Glomerular visceral epithelial cell (primary cell): ENCODE data around the gene GRM8.

Experiments used
- DNase-seq: peaks from one replicate; pipeline ENCODE4 v3.0.0-alpha.2; 2016; ENCODE audit errors: extremely low spot score

The GRM8 gene

DNA sequence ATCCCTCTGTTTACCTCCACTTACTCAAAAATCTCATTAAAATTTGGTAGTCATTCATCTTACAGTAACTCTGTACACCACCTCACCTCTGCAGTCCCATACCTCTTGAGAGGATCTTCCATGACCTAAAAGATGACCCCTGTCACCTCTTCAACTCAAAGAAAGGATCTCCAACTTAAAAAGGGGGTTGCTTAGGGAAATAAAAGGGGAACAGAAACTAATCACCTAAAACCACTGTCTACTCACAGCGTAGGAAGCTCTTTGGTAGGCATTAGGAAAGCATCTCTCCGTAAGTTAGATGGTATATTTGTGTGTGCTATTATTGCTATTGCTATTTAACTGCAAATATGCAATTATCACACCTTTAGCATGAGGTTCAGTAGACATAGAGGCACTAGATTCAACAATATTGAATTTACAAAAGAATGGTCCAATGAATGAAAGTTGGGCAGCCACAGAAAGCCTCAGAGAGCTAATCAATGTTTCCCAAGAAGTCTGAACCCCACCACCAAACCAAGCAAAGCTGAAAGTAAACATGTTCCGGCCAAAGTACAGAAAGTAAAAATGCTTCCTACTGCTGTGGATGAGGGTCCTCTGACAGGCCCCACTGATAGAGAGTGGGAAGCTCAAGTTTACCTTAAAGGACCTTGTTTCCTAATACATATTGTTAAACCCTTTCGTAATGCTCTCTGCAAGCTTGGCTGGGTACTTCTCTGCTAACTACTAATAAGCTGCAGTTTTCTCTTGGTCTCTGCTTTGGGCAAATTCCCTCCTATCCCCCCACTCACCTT, 105.8 kb downstream of the GRM8 start:
- DNase-seq = no peak

DNA sequence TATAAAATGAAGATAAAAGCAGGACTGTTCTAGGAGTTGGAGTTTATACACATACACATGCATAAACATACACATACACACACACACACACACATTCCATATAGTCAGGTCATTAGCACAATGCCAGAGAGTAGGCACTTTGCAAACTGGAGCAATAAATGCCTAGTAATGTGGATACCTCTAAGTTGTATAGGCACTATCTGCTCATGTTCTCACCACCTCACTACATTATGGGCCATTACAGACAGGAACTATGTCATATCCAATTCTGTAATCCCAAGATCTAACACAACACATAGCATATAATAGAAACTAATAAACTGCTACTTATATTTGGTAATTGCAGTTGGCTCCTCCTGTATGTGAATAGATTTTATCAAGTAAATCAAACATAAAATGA, 115.6 kb downstream of the GRM8 start:
- no peak for DNase-seq

DNA sequence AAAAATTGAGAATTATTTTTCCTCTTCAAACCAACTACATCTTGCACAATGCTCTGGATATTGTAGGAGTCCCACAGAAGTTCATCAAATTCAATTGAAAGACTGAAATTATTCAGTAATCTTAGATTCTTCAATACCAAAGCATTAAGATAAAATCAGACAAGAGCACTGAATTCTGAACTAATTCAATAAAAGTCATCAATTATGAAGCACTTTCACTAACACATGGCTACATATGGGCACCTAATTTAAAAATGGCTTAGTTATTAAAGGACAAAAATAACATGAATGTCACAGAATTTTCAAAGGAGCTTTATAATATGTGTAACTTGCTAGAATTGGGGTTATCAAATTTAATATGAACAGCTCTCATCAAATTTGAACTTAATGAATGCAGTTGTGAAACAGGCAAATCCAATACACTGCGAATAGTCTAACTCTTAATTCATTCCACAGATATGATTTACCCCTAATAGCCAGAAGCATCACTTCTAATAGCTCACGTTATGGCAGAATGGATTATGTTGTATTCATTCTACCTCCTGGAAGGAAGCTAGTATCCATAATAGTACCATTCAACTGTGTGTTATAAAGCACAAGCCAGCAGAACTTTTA, 116.8 kb downstream of the GRM8 start:
- DNase-seq = no peak

DNA sequence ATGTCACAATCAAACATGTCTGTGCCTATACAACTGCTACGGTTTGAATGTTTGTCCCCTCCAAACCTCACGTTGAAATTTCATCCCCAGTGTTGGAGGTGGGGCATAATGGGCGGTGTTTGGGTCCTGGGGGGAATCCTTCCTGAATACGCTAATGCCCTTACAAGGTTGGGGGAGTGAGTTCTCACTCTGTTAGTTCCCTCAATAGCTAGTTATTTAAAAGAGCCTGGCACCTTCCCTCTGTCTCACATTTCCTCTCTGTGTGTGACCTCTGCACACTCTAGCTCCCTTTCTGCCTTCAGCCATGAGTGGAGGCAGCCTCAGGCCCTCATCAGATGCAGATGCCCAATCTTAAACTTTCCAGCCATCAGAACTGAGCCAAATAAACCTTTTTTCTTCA, 129.5 kb downstream of the GRM8 start:
- no peak for DNase-seq

DNA sequence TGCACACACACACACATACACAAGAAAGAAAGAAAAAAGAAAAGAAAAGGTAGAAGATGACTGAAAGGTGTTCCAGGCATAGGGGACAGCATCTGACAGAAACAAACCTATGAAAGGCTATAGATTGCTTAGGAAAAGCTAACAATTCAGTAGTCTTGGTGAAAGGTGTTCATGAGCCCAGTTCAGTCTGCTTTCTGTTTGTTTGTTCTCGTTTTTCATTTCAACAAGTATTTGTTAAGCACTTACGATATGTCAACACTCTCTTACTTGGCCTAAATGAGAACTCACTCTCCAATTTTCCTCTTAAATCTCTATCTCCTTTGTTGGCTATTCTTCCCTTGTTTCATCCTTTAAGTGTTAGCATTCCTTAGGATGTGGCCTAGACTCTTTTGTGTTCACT, 133.2 kb downstream of the GRM8 start:
- DNase-seq = no peak

DNA sequence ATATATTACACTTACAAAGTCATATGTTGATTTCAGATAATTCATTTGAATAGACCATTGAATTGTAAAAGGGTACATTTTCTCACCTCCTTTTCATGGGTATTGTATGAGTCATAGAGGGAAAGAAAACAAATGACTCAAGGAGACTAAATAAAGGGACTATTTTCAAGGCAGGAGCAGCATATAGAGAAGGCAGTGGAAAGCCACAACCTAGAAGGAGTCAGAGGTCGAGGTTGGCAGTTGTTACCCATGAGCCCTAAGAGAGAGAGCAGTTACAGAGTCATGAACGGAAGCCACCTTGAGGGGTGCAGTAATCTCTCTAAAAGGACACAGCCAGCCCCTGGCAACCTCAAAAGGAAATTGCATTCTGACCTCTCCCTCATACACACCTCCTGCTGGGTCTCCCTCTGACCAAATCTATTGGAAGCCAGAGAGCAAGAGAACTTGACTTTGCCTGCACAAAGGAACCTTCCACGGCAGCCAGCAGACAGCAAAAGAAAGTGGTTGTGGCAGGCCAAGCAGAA, 137.9 kb downstream of the GRM8 start:
- no peak for DNase-seq

DNA sequence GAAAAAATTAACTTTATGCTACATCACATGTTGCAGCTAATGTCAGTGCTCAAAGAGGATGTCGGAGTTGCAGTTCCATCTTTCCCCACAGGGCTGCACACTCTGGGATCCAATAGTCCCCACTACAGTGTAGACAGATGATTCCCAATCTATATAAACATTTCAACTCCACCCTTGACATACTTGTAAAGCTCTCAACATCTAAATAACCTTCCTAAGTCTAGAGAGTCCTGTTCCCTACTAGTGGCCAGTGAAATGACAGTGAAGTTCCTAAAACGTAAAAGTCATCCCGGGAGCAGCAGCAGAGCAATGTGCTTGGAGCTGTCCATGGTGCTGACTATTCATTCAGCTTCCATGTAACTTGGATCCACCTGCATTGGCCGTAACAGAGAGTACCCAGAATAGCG, 145.1 kb downstream of the GRM8 start:
- DNase-seq = peak; percentile 47

DNA sequence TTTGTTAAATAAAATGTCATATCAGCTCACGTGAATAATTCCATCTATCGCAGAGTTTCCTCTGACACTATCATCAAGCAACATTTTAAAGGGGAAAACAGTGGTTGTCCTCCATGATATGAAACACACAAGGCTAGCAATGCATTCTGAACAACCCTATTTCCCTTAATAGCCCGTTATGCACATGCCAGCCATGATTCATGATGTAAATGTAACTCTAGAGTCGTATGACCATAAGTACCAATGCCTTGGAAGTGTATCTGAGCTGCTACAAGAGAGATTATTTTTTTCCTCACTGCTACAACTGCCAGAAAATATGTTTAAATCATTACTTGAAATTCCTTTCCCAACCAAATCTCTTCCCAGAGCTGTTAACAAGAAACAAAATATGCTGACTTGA, 159.4 kb downstream of the GRM8 start:
- no peak for DNase-seq

DNA sequence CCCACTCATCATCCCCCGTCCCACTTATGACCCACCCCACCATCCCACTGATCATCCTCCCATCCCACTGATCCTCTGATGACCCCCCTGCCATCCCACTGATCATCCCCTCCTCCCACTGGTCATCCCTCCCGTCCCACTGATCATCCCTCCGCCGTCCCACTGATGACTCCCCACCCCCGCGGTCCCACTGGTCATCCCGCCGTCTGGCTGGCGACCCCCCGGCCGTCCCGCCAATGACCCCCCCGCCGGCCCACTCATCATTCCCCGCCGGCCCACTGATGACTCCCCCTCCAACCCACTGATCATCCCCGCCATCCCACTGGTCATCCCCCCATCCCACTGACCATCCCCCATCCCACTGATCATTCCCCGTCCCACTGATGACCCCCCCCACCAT, 161.1 kb downstream of the GRM8 start:
- DNase-seq = no peak

DNA sequence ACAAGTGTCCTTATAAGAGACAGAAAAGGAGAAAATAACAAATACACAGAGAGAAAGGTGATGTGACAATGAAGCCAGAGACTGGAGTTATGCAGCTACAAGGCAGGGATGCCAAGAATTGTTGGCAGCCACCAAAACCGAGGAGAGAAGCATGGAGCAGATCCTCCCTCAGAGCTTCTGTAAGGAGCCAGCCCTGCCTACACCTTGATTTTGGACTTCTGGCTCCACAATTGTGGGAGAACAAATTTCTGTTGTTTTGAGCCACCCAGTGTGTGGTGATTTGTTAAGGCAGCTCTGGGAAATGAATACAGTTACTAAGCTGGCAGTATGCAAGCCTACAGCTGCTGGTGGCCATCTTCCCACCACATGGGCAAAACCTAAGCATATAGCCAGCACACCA, 163.6 kb downstream of the GRM8 start:
- DNase-seq = no peak

DNA sequence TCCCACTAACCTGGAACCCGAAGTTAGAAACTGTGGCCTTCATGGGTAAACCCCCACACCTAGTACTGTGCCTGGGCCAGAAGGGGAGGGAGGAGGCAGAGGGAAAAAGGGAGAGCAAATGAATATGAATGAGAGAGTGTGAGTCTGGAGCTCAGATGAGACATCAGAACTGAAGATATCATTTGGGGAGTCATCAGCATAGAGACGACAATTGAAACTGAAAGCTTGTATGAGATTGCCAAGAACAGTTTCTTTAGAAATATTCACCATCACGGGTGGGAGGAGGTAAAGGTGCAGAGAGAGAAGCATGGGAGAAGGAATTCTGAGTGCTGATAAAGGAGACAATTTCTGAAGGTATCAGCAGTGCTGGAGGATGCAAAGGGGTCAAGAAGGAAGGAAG, 171.2 kb downstream of the GRM8 start:
- no peak for DNase-seq

DNA sequence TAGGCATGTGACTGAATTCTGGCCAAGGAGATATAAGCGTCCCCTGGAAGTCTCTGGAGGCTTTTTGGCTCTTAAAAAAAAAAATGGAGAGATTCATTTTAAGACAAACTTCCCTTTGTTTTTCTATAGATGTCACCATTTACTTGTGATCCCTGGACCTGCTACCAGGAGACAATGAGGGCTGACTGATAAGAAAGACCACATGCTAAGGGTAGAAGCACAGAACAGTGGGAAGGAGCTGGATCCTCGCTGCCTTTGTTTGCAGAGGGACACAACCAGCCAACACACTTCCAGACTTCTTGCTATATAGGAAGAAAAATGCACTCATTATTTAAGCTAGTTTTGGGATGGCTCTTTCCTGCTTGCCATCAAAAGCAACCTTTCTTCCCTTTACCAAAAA, 172.2 kb downstream of the GRM8 start:
- no peak for DNase-seq

DNA sequence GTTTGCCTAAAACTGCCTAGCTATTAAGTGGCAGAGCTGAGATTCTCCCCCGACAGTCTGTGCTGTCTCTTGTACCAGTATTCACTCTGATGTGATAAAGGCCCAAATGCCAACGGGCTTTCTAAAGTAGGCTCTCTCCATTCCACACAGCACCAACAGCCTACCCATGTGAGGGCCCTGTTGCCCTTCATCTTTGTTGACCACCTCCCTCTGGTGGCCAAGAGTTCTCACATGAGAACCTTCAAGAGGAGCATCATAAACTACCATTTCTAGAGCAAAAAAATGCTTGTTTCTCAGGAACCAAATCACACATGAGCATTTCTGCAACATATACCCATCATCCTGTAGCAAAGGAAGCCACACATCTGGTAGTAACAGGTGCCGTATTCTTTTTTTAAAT, 185.8 kb downstream of the GRM8 start:
- no peak for DNase-seq

DNA sequence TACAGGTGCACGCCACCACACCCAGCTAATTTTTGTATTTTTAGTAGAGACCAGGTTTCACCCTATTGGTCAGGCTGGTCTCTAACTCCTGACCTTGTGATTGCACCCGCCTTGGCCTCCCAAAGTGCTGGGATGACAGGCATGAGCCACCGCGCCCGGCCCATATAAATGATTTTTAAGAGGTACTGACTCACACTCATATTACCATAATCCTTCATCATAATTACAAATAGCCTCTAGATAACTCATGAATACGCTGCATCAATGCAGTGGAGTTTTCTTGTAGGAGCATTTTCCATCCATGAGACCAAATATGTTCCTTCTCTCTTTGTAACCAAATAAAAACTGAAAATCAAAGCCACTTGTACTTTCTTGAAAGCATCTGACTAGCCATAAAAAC, 193.3 kb downstream of the GRM8 start:
- DNase-seq = no peak

DNA sequence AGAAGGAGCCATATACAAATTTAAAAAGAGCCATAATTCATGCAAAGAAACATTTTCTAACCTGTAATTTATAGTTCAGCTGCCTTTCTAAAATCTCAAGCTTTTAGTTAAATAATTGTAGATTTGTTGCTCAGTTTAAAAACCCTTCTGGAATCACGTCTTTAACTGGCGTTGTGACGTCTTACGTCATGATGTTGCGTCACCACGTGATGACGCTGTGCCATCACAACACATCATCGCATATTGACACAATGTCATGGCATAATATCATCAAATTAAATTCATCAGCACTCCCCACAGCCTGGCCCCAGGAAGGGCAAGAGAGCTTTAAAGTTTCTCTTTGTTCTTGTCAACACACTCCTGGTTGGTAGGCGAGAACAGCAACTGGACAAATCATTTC, 194.8 kb downstream of the GRM8 start:
- no peak for DNase-seq

DNA sequence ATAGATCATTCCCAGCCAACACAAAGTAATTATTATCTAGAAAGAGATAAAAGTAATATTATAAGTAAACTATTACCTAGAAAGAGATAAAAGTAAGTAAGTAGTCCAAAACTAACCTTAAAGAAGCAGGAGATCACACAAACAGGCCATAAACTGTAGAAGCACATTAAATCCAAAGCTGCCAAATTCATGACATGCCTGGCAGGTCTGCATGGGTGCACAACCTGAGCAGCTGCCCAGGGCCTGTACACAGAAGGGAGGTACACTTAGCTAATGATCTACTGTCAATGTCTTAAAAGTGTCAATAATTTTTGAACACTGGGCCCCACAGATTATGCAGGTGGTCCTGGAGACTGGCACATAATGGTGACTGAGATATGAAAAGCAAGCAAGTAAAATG, 196.5 kb downstream of the GRM8 start:
- no peak for DNase-seq

DNA sequence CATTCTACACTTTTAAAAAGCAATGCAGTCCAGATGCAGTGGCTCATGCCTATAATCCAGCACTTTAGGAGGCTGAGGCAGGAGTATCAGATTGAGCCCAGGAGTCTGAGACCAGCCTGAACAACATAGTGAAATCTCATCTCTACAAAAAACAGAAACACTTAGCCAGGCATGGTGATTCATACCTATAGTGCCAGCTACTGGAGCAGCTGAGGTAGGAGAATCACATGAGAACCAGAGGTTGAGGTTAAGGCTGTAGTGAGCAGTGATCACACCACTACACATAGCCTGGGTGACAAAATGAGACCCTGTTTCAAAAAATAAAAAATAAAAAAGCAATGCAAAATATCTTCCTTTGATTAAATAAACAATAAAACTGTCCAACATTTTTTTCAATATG, 205.2 kb downstream of the GRM8 start:
- no peak for DNase-seq

DNA sequence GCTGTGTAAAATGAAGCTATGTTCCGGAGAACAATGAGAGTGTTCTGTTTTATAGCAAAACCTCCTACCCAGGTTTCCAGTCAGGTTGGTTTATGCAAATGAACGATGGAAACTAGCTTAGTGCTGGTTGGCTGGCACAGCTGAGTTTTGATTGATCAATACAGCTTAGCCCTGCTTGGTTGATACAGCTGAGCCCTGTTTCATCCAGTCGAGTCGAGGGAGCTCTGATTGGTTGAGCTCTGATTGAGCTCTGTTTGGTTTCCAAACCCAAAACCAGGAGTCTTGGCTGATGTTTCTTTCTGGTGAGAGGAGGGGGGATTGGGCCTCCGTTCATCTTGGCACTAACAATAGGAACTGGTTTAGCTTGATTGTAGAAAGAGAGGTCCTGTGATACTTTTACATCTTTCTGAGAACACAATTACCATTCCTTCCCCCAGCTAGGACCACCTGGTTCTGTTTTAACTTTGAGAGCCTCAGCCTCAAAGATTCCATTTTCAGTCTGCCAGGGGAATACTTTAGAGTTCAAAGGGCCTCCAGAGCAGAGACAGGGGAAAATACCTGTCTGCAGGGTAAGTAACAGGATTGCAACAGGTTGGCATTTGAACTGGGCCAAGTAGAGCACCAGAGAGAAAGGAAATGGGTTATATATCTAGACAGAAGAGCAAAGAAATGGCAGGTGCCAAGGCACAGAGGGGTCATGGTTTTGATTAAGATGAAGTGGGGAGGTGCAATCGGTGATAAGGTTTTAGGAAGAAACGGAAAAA, 210.9 kb downstream of the GRM8 start:
- DNase-seq = no peak

DNA sequence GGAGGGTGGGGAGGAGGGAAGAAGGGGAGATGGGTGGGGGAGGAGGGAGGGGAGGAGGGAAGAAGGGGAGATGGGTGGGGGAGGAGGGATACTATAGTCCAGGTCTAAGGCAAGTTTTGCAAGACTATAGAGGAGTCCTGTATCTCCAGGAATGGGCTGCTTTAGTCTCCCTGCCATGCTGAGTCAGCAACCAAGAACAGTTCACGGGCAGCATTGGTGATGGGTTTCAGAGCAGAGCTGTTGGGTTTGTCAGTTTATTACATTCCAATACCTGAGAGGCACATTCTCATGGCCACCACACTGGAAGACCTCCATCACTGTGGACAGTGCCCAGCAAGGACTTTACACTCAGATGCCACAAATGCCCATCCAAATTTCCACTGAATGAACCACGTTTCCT, 212.7 kb downstream of the GRM8 start:
- no peak for DNase-seq

DNA sequence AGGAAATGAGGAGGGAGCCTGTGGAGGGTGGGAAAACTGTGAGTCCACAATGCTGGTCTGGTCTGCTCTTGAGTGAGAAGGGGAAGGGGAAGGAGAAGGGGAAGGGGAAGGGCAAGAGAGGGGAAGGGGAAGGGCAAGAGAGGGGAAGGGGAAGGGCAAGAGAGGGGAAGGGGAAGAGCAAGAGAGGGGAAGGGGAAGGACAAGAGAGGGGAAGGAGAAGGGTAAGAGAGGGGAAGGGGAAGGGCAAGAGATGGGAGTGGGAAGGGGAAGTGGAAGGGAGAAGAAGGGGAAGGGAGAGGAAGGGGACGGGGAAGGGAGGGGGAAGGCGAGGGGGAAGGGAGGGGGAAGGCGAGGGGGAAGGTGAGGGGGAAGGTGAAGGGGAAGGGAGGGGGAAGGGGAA, 213.2 kb downstream of the GRM8 start:
- DNase-seq = no peak

DNA sequence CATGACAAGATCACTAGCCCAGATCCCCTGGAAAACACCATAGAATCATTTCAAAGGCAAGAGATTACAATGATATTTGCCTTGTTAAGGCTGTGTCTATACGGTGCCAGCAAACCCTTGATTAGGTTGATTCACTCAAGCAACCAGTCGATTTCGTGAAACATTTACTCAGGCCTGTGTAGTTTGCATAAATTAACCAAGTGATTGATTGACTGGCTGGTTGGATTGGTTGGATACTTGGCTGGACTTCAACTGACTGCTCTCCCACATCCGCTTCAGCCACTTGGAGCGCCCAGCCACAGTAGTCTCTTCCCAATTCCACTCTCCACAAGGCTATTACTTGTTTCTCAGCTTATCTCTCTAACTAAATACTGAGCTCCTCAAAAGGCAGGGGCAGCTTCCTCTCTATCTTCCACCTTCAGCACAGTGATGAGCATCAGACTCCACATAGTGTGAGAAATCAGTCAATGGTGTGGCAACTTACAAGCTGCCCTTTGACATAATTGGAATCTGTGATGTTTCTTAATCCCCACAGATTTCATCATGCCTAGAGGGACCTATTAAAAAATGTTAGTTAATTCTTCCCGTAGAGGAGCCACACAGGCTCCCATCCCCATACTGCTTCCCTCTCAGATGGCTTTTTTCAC, 217.4 kb downstream of the GRM8 start:
- no peak for DNase-seq

DNA sequence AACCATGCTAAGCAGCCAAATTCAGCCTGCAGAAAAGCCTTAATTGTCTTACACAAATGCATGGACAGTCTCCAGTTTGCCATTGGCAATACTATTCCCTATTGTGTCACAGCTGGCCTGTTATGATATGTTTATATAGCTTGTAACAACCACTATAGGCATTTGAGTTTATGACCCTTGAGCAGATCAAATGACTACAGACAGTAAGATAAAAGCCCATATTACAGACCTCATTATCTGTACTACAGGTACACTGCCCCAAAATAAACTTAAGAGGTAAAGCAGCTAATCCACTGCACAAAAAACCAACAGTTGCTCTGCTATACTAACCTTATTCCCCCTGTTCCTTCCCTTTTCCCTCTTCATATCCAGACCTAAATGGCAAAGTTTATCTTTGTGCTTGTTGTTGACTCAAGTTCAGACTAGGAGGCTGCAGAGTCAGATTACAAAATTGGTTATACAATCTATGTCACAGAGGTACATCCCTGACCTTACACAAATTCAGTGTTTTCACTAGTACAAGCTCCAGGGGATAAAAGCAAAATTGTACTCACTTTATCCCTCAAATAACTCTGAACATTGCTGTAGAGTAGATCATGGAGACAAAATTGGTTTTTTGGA, 218.4 kb downstream of the GRM8 start:
- no peak for DNase-seq
